ENCODE results near the gene SUCLG2. TPM values are rescaled to one million over a fixed set of nuclear protein-coding genes. Genes with fewer than 3 reads are reported as not detected.

Gene SUCLG2
- total RNA-seq, 1 donor from 2014 or later = 20.8 TPM

- FAIRE-seq (no peak), DNase-seq (ENCODE audit: low read depth) (no peak)
- H3K9me3 Mint-ChIP-seq (ENCODE audit: unreplicated experiment) = no peaks in the 10 kb centered on the region
- Histone ChIP-seq H3K4me2 (ENCODE audit: low read length) (no peak overlapping the region), H3K9me3 (ENCODE audit: insufficient read depth, low read depth, low read length) (no peaks in the 10 kb centered on the region), H3K79me2 (ENCODE audit: insufficient read depth, low read length) (no peaks in the 10 kb centered on the region), H3K36me3 (ENCODE audit: insufficient read depth, low read length) (no peaks in the 10 kb centered on the region), H3K9ac (ENCODE audit: low read length) (no peak overlapping the region), H3K27me3 (ENCODE audit: insufficient read depth, low read length) (no peaks in the 10 kb centered on the region), H3K4me1 (ENCODE audit: insufficient read depth, low read length) (no peaks in the 10 kb centered on the region), H3K27ac (ENCODE audit: low read depth, low read length) (no peak overlapping the region), H4K20me1 (ENCODE audit: insufficient read depth, low read length) (no peaks in the 10 kb centered on the region), H2AFZ (ENCODE audit: low read depth, low read length) (no peak overlapping the region), H3K4me3 (ENCODE audit: insufficient read depth, low read depth, low read length) (no peak overlapping the region)
- no peak overlapping the region for H3K4me3 Mint-ChIP-seq (ENCODE audit: unreplicated experiment)
- no peaks in the 10 kb centered on the region for H3K36me3 Mint-ChIP-seq (ENCODE audit: low read depth, unreplicated experiment)
- H3K27me3 Mint-ChIP-seq (ENCODE audit: low read depth, unreplicated experiment) = no peaks in the 10 kb centered on the region
- no peak overlapping the region for H3K27ac Mint-ChIP-seq (ENCODE audit: unreplicated experiment)
- TF ChIP-seq EZH2 (IDR thresholded peaks at IDR 0.05; ENCODE audit: insufficient read depth, low read length) (no peak), CTCF (IDR thresholded peaks at IDR 0.05; ENCODE audit: insufficient read depth, low read depth, low read length) (no peak)
- peaks cover under 1% of the 10 kb centered on the region for H3K4me1 Mint-ChIP-seq (ENCODE audit: low read depth, unreplicated experiment)
Observed at GRCh38 chr3:67683522-67683921, 29.1 kb upstream of the SUCLG2 start.

GRCh38 chr3:67678665-67679064, 24.3 kb upstream of the SUCLG2 start:
- H3K9ac ChIP-seq (ENCODE audit: low read length) = no peak overlapping the region
- Mint-ChIP-seq H3K27me3 (ENCODE audit: low read depth, unreplicated experiment) (no peaks in the 10 kb centered on the region), H3K36me3 (ENCODE audit: low read depth, unreplicated experiment) (peaks cover 3% of the 10 kb centered on the region), H3K27ac (ENCODE audit: unreplicated experiment) (no peak overlapping the region), H3K4me1 (ENCODE audit: low read depth, unreplicated experiment) (peaks cover 2% of the 10 kb centered on the region), H3K9me3 (ENCODE audit: unreplicated experiment) (peaks cover 4% of the 10 kb centered on the region), H3K4me3 (ENCODE audit: unreplicated experiment) (no peak overlapping the region)
- no peak for FAIRE-seq
- H4K20me1 ChIP-seq (ENCODE audit: insufficient read depth, low read length) = no peaks in the 10 kb centered on the region
- no peak overlapping the region for H3K27ac ChIP-seq (ENCODE audit: low read depth, low read length)
- H2AFZ ChIP-seq (ENCODE audit: low read depth, low read length) = no peak overlapping the region
- H3K4me1 ChIP-seq (ENCODE audit: insufficient read depth, low read length) = no peaks in the 10 kb centered on the region
- H3K27me3 ChIP-seq (ENCODE audit: insufficient read depth, low read length) = no peaks in the 10 kb centered on the region
- H3K4me3 ChIP-seq (ENCODE audit: insufficient read depth, low read depth, low read length) = no peak overlapping the region
- no peaks in the 10 kb centered on the region for H3K79me2 ChIP-seq (ENCODE audit: insufficient read depth, low read length)
- no peak overlapping the region for H3K4me2 ChIP-seq (ENCODE audit: low read length)
- DNase-seq (ENCODE audit: low read depth) = no peak
- no peaks in the 10 kb centered on the region for H3K9me3 ChIP-seq (ENCODE audit: insufficient read depth, low read depth, low read length)
- H3K36me3 ChIP-seq (ENCODE audit: insufficient read depth, low read length) = no peaks in the 10 kb centered on the region
- TF ChIP-seq EZH2 (IDR thresholded peaks at IDR 0.05; ENCODE audit: insufficient read depth, low read length) = no peak
- no peak for TF ChIP-seq CTCF (IDR thresholded peaks at IDR 0.05; ENCODE audit: insufficient read depth, low read depth, low read length)

GRCh38 chr3:67674055-67674454, 19.6 kb upstream of the SUCLG2 start:
- TF ChIP-seq EZH2 (IDR thresholded peaks at IDR 0.05; ENCODE audit: insufficient read depth, low read length) (no peak), CTCF (IDR thresholded peaks at IDR 0.05; ENCODE audit: insufficient read depth, low read depth, low read length) (no peak)
- peaks cover 3% of the 10 kb centered on the region for H3K36me3 Mint-ChIP-seq (ENCODE audit: low read depth, unreplicated experiment)

More at GRCh38 chr3:67674055-67674454, 19.6 kb upstream of the SUCLG2 start:
- Histone ChIP-seq H3K27ac (ENCODE audit: low read depth, low read length) (no peak overlapping the region), H2AFZ (ENCODE audit: low read depth, low read length) (no peak overlapping the region), H3K36me3 (ENCODE audit: insufficient read depth, low read length) (no peaks in the 10 kb centered on the region), H3K9ac (ENCODE audit: low read length) (no peak overlapping the region), H3K4me3 (ENCODE audit: insufficient read depth, low read depth, low read length) (no peak overlapping the region), H3K9me3 (ENCODE audit: insufficient read depth, low read depth, low read length) (no peaks in the 10 kb centered on the region), H3K4me2 (ENCODE audit: low read length) (no peak overlapping the region), H3K79me2 (ENCODE audit: insufficient read depth, low read length) (no peaks in the 10 kb centered on the region), H3K4me1 (ENCODE audit: insufficient read depth, low read length) (no peaks in the 10 kb centered on the region), H4K20me1 (ENCODE audit: insufficient read depth, low read length) (no peaks in the 10 kb centered on the region), H3K27me3 (ENCODE audit: insufficient read depth, low read length) (no peaks in the 10 kb centered on the region)
- no peak for FAIRE-seq
- H3K9me3 Mint-ChIP-seq (ENCODE audit: unreplicated experiment) = peaks cover 4% of the 10 kb centered on the region
- H3K4me3 Mint-ChIP-seq (ENCODE audit: unreplicated experiment) = no peak overlapping the region
- no peak overlapping the region for H3K27ac Mint-ChIP-seq (ENCODE audit: unreplicated experiment)
- H3K4me1 Mint-ChIP-seq (ENCODE audit: low read depth, unreplicated experiment) = peaks cover 2% of the 10 kb centered on the region
- no peaks in the 10 kb centered on the region for H3K27me3 Mint-ChIP-seq (ENCODE audit: low read depth, unreplicated experiment)
- no peak for DNase-seq (ENCODE audit: low read depth)
